Measurements from ENCODE around the gene PRDM16. TPM values are rescaled to one million over a fixed set of nuclear protein-coding genes. Genes with fewer than 3 reads are reported as not detected.
A peak's percentile ranks its signal among the peaks of the same experiment; 100 is the strongest.

PRDM16 gene
- total and polyA plus RNA-seq, 3 donors from 2014 or later = 2.1 to 5.6 (median 4.7) TPM

GRCh38 chr1:3453891-3454810, 385.1 kb downstream of the PRDM16 start, which contains the start of gene ARHGEF16:
ARHGEF16 (plus strand) TSS chr1:3454665; CDS start chr1:3463085, 8,420 bp downstream.
- 7 to 18% methylated on average over 11 to 60 of the region's 84 CpGs for WGBS, 2 donors
- DNase-seq = peak; percentile 77
- Histone ChIP-seq H3K4me1 (peaks cover 31% of the 10 kb centered on the region), H3K9me3 (no peaks in the 10 kb centered on the region), H3K4me3 (peak within 1 kb of the TSS; percentile 53 to 64), H3K27ac (peak within 1 kb of the TSS in 1 of 2 donors; percentile 63), H3K27me3 (no peaks in the 10 kb centered on the region), H3K36me3 (ENCODE audit: low read depth, missing control alignments) (no peaks in the 10 kb centered on the region)
- intact Hi-C loops (cut with DNase I; ENCODE audit: low total_unique reads) = no loop called here
- no peak for TF ChIP-seq POLR2A (IDR thresholded peaks at IDR 0.05)
- peak in 2 of 3 experiments; percentile 26 to 56 for TF ChIP-seq CTCF (IDR thresholded peaks at IDR 0.05)

- WGBS, 2 donors = 10 to 36% methylated on average over 6 to 40 of the region's 46 CpGs
- Histone ChIP-seq H3K4me1 (peaks cover 33% of the 10 kb centered on the region), H3K36me3 (ENCODE audit: low read depth, missing control alignments) (no peaks in the 10 kb centered on the region), H3K27ac (peak overlapping the region in 1 of 2 donors; percentile 63), H3K4me3 (peak overlapping the region; percentile 53 to 64), H3K27me3 (no peaks in the 10 kb centered on the region), H3K9me3 (no peaks in the 10 kb centered on the region)
- TF ChIP-seq CTCF (IDR thresholded peaks at IDR 0.05) (no peak), POLR2A (IDR thresholded peaks at IDR 0.05) (no peak)
- intact Hi-C loops (cut with DNase I; ENCODE audit: low total_unique reads) = no loop called here
- DNase-seq = peak; percentile 32
Measured at GRCh38 chr1:3454811-3455618, 386.0 kb downstream of the PRDM16 start.

GRCh38 chr1:3455670-3456448, 386.9 kb downstream of the PRDM16 start:
- TF ChIP-seq POLR2A (IDR thresholded peaks at IDR 0.05) = no peak
- TF ChIP-seq CTCF (IDR thresholded peaks at IDR 0.05) = no peak
- H3K9me3 ChIP-seq = no peaks in the 10 kb centered on the region
- peaks cover 42% of the 10 kb centered on the region for H3K4me1 ChIP-seq
- intact Hi-C loops (cut with DNase I; ENCODE audit: low total_unique reads) = no loop called here
- WGBS, 2 donors = 86% methylated on average over 15 to 18 of the region's 18 CpGs
- peak overlapping the region in 1 of 2 donors; percentile 63 for H3K27ac ChIP-seq
- H3K4me3 ChIP-seq = no peak overlapping the region
- DNase-seq = no peak
- H3K36me3 ChIP-seq (ENCODE audit: low read depth, missing control alignments) = no peaks in the 10 kb centered on the region
- no peaks in the 10 kb centered on the region for H3K27me3 ChIP-seq

- WGBS, 2 donors = 76 to 80% methylated on average over 4 to 12 of the region's 12 CpGs
- TF ChIP-seq CTCF (IDR thresholded peaks at IDR 0.05) (no peak), POLR2A (IDR thresholded peaks at IDR 0.05) (no peak)
- Histone ChIP-seq H3K36me3 (ENCODE audit: low read depth, missing control alignments) (no peaks in the 10 kb centered on the region), H3K27ac (no peak overlapping the region), H3K4me1 (peaks cover 48% of the 10 kb centered on the region), H3K4me3 (no peak overlapping the region), H3K9me3 (no peaks in the 10 kb centered on the region), H3K27me3 (no peaks in the 10 kb centered on the region)
- no peak for DNase-seq
- intact Hi-C loops (cut with DNase I; ENCODE audit: low total_unique reads) = no loop called here
Measured at GRCh38 chr1:3456449-3456963, 387.5 kb downstream of the PRDM16 start.

Data from testis (tissue), 3 donors.